ENCODE results near the gene LRP2.

LRP2 gene

GRCh38 chr2:169388161-169388560 lies 25.8 kb upstream of the LRP2 start:
- TF ChIP-seq ZNF155 (tag by site-specific recombination; IDR thresholded peaks at IDR 0.05) (no peak), MEIS1 (CRISPR knock-in tag; IDR thresholded peaks at IDR 0.05; ENCODE audit: borderline replicate concordance) (no peak), ZSCAN30 (tag by site-specific recombination; IDR thresholded peaks at IDR 0.05) (no peak), ZNF350 (tag by site-specific recombination; IDR thresholded peaks at IDR 0.05) (no peak)
- Histone ChIP-seq H3K36me3 (ENCODE audit: control insufficient read depth in 2 of 2, insufficient read depth in 1 of 2, low read length in 2 of 2) (no peaks in the 10 kb centered on the region), H3K4me1 (ENCODE audit: control insufficient read depth, insufficient read depth, low read length) (no peaks in the 10 kb centered on the region), H3K9me3 (ENCODE audit: control insufficient read depth, insufficient read depth, low read depth, low read length) (no peaks in the 10 kb centered on the region), H3K4me3 (ENCODE audit: low read depth, low read length) (no peak overlapping the region), H3K27ac (ENCODE audit: extremely low read depth, low read depth, low read length) (no peak overlapping the region)
- ChIA-PET CTCF (interaction anchor here (0.6 to 1.6 kb wide), 4 partner anchors 9 to 279 kb away, joined by 3 to 5 read pairs (median 4); no protein-coding TSS in a partner anchor), POLR2A (no interaction called here)

- Histone ChIP-seq H3K4me3 (ENCODE audit: low read depth, low read length) (no peak overlapping the region), H3K9me3 (ENCODE audit: control insufficient read depth, insufficient read depth, low read depth, low read length) (no peaks in the 10 kb centered on the region), H3K4me1 (ENCODE audit: control insufficient read depth, insufficient read depth, low read length) (no peaks in the 10 kb centered on the region), H3K36me3 (ENCODE audit: control insufficient read depth in 2 of 2, insufficient read depth in 1 of 2, low read length in 2 of 2) (no peaks in the 10 kb centered on the region), H3K27ac (ENCODE audit: extremely low read depth, low read depth, low read length) (no peak overlapping the region)
- ChIA-PET POLR2A (no interaction called here), CTCF (interaction anchor here (0.6 to 1.6 kb wide), 3 partner anchors 10 to 277 kb away, joined by 3 read pairs; no protein-coding TSS in a partner anchor)
- TF ChIP-seq ZNF341 (tag by site-specific recombination; IDR thresholded peaks at IDR 0.05; ENCODE audit: low read depth) = no peak
- TF ChIP-seq YY1 (tag by site-specific recombination; IDR thresholded peaks at IDR 0.05) = no peak
- no peak for TF ChIP-seq ZBTB6 (tag by site-specific recombination; IDR thresholded peaks at IDR 0.05)
- TF ChIP-seq HOXA7 (CRISPR knock-in tag; IDR thresholded peaks at IDR 0.05; ENCODE audit: borderline replicate concordance) = no peak
- no peak for TF ChIP-seq ZFP69B (tag by site-specific recombination; IDR thresholded peaks at IDR 0.05)
Measured at GRCh38 chr2:169386722-169387121, 24.4 kb upstream of the LRP2 start.

GRCh38 chr2:169384816-169385215 lies 22.5 kb upstream of the LRP2 start:
- H3K27ac ChIP-seq (ENCODE audit: extremely low read depth, low read depth, low read length) = no peak overlapping the region
- H3K4me1 ChIP-seq (ENCODE audit: control insufficient read depth, insufficient read depth, low read length) = no peaks in the 10 kb centered on the region
- H3K36me3 ChIP-seq (ENCODE audit: control insufficient read depth in 2 of 2, insufficient read depth in 1 of 2, low read length in 2 of 2) = no peaks in the 10 kb centered on the region
- ChIA-PET POLR2A (no interaction called here), CTCF (interaction anchor here (0.6 to 1.0 kb wide), 2 partner anchors 12 to 254 kb away, joined by 3 read pairs; no protein-coding TSS in a partner anchor)
- H3K9me3 ChIP-seq (ENCODE audit: control insufficient read depth, insufficient read depth, low read depth, low read length) = no peaks in the 10 kb centered on the region
- no peak overlapping the region for H3K4me3 ChIP-seq (ENCODE audit: low read depth, low read length)
- TF ChIP-seq ZNF488 (tag by site-specific recombination; IDR thresholded peaks at IDR 0.05) = no peak
- TF ChIP-seq ZNF202 (tag by site-specific recombination; IDR thresholded peaks at IDR 0.05; ENCODE audit: borderline replicate concordance) = no peak
- no peak for TF ChIP-seq ZSCAN18 (tag by site-specific recombination; IDR thresholded peaks at IDR 0.05)
- no peak for TF ChIP-seq ZNF146 (tag by site-specific recombination; IDR thresholded peaks at IDR 0.05)
- no peak for TF ChIP-seq TSHZ1 (tag by site-specific recombination; IDR thresholded peaks at IDR 0.05; ENCODE audit: borderline replicate concordance)
- no peak for TF ChIP-seq ZNF558 (tag by site-specific recombination; IDR thresholded peaks at IDR 0.05)
- TF ChIP-seq ZNF19 (tag by site-specific recombination; IDR thresholded peaks at IDR 0.05; ENCODE audit: low read depth) = no peak
- no peak for TF ChIP-seq AEBP2 (tag by site-specific recombination; IDR thresholded peaks at IDR 0.05; ENCODE audit: borderline replicate concordance)
- no peak for TF ChIP-seq ZNF621 (tag by site-specific recombination; IDR thresholded peaks at IDR 0.05)
- no peak for TF ChIP-seq ZBTB11 (tag by site-specific recombination; conservative IDR thresholded peaks at IDR 0.05; ENCODE audit: low read depth)

All from HEK293 (cell line).